Smooth muscle cell (in vitro differentiated cells): ENCODE data around the gene GNE. TPM values are rescaled to one million over a fixed set of nuclear protein-coding genes. Genes with fewer than 3 reads are reported as not detected.
"Not testable (repeated sequence)": the region's sequence is repeated elsewhere in the genome, so short reads cannot be mapped to it uniquely, and the experiment has no call there.

Source experiments
- DNase-seq: peaks from one replicate; lab custom pipeline; 2025; ENCODE audit not compliant: unreplicated experiment; lab: John Stamatoyannopoulos, UW
- H2AFZ ChIP-seq: fragments of 200-600 bp; sonication (generic); 2 replicates; pipeline ENCODE4 v1.6.0; 2016; ENCODE audit warnings: antibody characterized with exemption, low read depth, mild to moderate bottlenecking
- H3F3A ChIP-seq: fragments of 200-600 bp; sonication (generic); 2 replicates; pipeline ENCODE4 v1.6.0; 2017; ENCODE audit warnings: antibody characterized with exemption, low read depth
- H3K27ac ChIP-seq: fragments of 200-600 bp; sonication (generic); 2 replicates; pipeline ENCODE4 v1.5.1; 2016; ENCODE audit warnings: low read depth, mild to moderate bottlenecking
- H3K27me3 ChIP-seq: fragments of 200-600 bp; sonication (generic); 2 replicates; pipeline ENCODE4 v1.6.1; 2016; ENCODE audit warnings: low read depth, mild to moderate bottlenecking
- H3K36me3 ChIP-seq: fragments of 200-600 bp; sonication (generic); 2 replicates; pipeline ENCODE4 v1.5.1; 2016; ENCODE audit warnings: low read depth
- H3K4me1 ChIP-seq: fragments of 200-600 bp; sonication (generic); 2 replicates; pipeline ENCODE4 v1.5.1; 2016; ENCODE audit warnings: low read depth
- H3K4me2 ChIP-seq: fragments of 200-600 bp; sonication (generic); 2 replicates; pipeline ENCODE4 v1.6.0; 2016; ENCODE audit warnings: mild to moderate bottlenecking
- H3K4me3 ChIP-seq: fragments of 200-600 bp; sonication (generic); 2 replicates; pipeline ENCODE4 v1.5.1; 2016; ENCODE audit warnings: mild to moderate bottlenecking
- H3K79me2 ChIP-seq: fragments of 200-600 bp; sonication (generic); 2 replicates; pipeline ENCODE4 v1.6.0; 2016; ENCODE audit warnings: low read depth, mild to moderate bottlenecking
- H3K9ac ChIP-seq: fragments of 200-600 bp; sonication (generic); 2 replicates; pipeline ENCODE4 v1.6.0; 2016; ENCODE audit warnings: low read depth
- H3K9me3 ChIP-seq: fragments of 200-600 bp; sonication (generic); replicated peaks from 2 replicates; pipeline ENCODE4 v1.5.1; 2016; ENCODE audit warnings: low read depth
- H4K20me1 ChIP-seq: fragments of 200-600 bp; sonication (generic); 2 replicates; pipeline ENCODE4 v1.6.0; 2016; ENCODE audit warnings: low read depth
- WGBS: methylation state at CpG from one replicate; pipeline ENCODE4 v1.1.7; 2016; ENCODE audit warnings: low lambda C conversion rate; 5-methylcytosine and 5-hydroxymethylcytosine counted together
- polyA plus RNA-seq: library from polyadenylated mRNA; unstranded; fragments of >200 nt; fragmentation: Nextera tagmentation; extraction: Ambion mirVana; gene quantifications from 2 replicates; pipeline ENCODE4 v1.2.1, GENCODE V29; 2016
- total RNA-seq: library from RNA; depleted of rRNA; stranded (reverse); fragments of >200 nt; gene quantifications from 2 replicates; pipeline ENCODE4 v1.2.3, GENCODE V29; 2014
- TF ChIP-seq, protein P1 (sequence below): fragments of 200-600 bp; sonication (generic); IDR thresholded peaks from 2 replicates; pipeline ENCODE4 v1.5.1; 2017; ENCODE audit warnings: borderline replicate concordance, mild to moderate bottlenecking, antibody characterized with exemption; ENCODE audit not compliant: insufficient read depth, poor library complexity, severe bottlenecking

The GNE gene
- total and polyA plus RNA-seq, 2 experiments from 2014 or later = 7.0 to 20.8 TPM

DNA sequence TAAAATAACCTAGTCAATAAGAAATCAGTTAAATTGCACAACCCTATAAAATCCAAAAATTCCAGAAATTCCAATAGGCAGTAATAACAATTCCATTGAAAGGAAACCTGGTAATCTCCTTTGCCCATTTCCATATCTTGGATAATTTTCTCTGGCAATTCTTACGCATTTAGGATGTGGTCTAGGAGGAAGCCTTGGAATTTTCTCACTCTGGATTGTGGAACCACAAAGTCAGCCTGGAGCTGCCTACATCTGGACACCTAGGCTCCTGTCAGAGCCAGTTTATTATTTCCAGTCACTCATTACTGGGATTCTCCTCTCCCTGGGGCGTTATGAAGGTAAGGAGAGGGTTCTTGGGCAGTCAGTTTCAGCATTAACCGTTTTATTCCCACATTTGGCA lies 40.3 kb upstream of the GNE start:
- TF ChIP-seq, protein P1, sequence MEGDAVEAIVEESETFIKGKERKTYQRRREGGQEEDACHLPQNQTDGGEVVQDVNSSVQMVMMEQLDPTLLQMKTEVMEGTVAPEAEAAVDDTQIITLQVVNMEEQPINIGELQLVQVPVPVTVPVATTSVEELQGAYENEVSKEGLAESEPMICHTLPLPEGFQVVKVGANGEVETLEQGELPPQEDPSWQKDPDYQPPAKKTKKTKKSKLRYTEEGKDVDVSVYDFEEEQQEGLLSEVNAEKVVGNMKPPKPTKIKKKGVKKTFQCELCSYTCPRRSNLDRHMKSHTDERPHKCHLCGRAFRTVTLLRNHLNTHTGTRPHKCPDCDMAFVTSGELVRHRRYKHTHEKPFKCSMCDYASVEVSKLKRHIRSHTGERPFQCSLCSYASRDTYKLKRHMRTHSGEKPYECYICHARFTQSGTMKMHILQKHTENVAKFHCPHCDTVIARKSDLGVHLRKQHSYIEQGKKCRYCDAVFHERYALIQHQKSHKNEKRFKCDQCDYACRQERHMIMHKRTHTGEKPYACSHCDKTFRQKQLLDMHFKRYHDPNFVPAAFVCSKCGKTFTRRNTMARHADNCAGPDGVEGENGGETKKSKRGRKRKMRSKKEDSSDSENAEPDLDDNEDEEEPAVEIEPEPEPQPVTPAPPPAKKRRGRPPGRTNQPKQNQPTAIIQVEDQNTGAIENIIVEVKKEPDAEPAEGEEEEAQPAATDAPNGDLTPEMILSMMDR = no peak
- no peak for DNase-seq
- no peak overlapping the region for H3K9ac ChIP-seq

GRCh38 chr9:36297798-36298197 lies 39.5 kb upstream of the GNE start:
- Histone ChIP-seq H3K27ac (no peak overlapping the region), H3K27me3 (no peaks in the 10 kb centered on the region), H4K20me1 (no peaks in the 10 kb centered on the region), H3K9ac (no peak overlapping the region), H3K79me2 (no peaks in the 10 kb centered on the region), H3K4me1 (no peaks in the 10 kb centered on the region), H3K36me3 (no peaks in the 10 kb centered on the region), H2AFZ (no peak overlapping the region), H3F3A (no peaks in the 10 kb centered on the region), H3K4me2 (no peak overlapping the region), H3K4me3 (no peak overlapping the region), H3K9me3 (no peaks in the 10 kb centered on the region)
- 91% methylated on average over 2 of the region's 2 CpGs for WGBS
- TF ChIP-seq, protein P1 = no peak
- no peak for DNase-seq

More for the DNA sequence above, 40.3 kb upstream of the GNE start:
- Histone ChIP-seq H3K27ac (peak overlapping the region; percentile 7), H3K27me3 (no peaks in the 10 kb centered on the region), H2AFZ (no peak overlapping the region), H4K20me1 (no peaks in the 10 kb centered on the region), H3K36me3 (no peaks in the 10 kb centered on the region), H3K4me3 (no peak overlapping the region), H3K4me1 (no peaks in the 10 kb centered on the region), H3F3A (no peaks in the 10 kb centered on the region), H3K4me2 (peak overlapping the region; percentile 5), H3K79me2 (no peaks in the 10 kb centered on the region), H3K9me3 (no peaks in the 10 kb centered on the region)
- WGBS = 53% methylated on average over 3 of the region's 3 CpGs

- H3K4me2 ChIP-seq, H4K20me1 ChIP-seq, H3K27ac ChIP-seq, H3K4me3 ChIP-seq, H3K79me2 ChIP-seq, H2AFZ ChIP-seq, H3K9ac ChIP-seq, H3F3A ChIP-seq, DNase-seq, H3K9me3 ChIP-seq, H3K4me1 ChIP-seq, H3K36me3 ChIP-seq, H3K27me3 ChIP-seq: not testable (repeated sequence)
- WGBS = 96% methylated on average over 3 of the region's 3 CpGs
Observed at GRCh38 chr9:36294996-36295395, 36.7 kb upstream of the GNE start.

GRCh38 chr9:36293918-36294317 lies 35.7 kb upstream of the GNE start:
- H3K79me2 ChIP-seq = no peaks in the 10 kb centered on the region
- no peak overlapping the region for H3K27ac ChIP-seq
- no peaks in the 10 kb centered on the region for H3F3A ChIP-seq
- H3K27me3 ChIP-seq = no peaks in the 10 kb centered on the region
- H4K20me1 ChIP-seq = no peaks in the 10 kb centered on the region
- no peak overlapping the region for H2AFZ ChIP-seq
- no peak overlapping the region for H3K9ac ChIP-seq
- no peak for DNase-seq
- TF ChIP-seq, protein P1 = no peak
- no peaks in the 10 kb centered on the region for H3K9me3 ChIP-seq
- no peak overlapping the region for H3K4me3 ChIP-seq
- 84% methylated on average over 5 of the region's 5 CpGs for WGBS
- no peaks in the 10 kb centered on the region for H3K36me3 ChIP-seq
- no peak overlapping the region for H3K4me2 ChIP-seq
- H3K4me1 ChIP-seq = no peaks in the 10 kb centered on the region
